Astrocyte of the cerebellum (primary cell): ENCODE measurements around the gene B4GALNT3.
"Not testable (repeated sequence)": the region's sequence is repeated elsewhere in the genome, so short reads cannot be mapped to it uniquely, and the experiment has no call there.

Experiments used
- DNase-seq: peaks from one replicate; pipeline ENCODE4 v3.0.0-alpha.2; 2011; ENCODE audit warnings: low read depth
- H3K4me3 ChIP-seq: 2 replicates; pipeline ENCODE4 v1.5.1; 2011; ENCODE audit warnings: mild to moderate bottlenecking, low read depth, low read length, moderate library complexity
- in situ Hi-C: cut with HindIII; loops from 2 replicates; pipeline ENCODE4 v1.10.0; 2017; ENCODE audit warnings: low sequenced_read_pairs
- TF ChIP-seq, protein P1 (sequence below): IDR thresholded peaks from 2 replicates; pipeline ENCODE4 v1.5.1; 2012; ENCODE audit warnings: low read length, low read depth, moderate library complexity, mild to moderate bottlenecking; ENCODE audit errors: missing control alignments

The B4GALNT3 gene

DNA sequence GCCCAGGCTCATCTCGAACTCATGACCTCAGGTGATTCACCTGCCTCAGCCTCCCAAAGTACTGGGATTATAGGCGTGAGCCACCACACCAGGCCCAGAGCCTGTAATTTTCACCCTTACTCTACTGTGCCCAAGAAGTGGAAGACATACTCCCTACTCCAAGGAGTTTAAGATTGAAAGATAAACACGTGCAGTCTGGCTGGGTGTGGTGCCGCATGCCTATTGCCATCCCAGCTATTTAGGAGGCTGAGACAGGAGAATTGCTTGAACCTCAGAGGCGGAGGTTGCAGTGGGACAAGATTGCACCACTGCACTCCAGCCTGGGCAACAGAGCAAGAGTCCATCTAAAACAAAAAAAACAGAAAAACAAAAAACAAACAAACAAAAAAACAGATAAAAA is 113.5 kb downstream of the B4GALNT3 start:
- no peak for DNase-seq
- TF ChIP-seq, protein P1, sequence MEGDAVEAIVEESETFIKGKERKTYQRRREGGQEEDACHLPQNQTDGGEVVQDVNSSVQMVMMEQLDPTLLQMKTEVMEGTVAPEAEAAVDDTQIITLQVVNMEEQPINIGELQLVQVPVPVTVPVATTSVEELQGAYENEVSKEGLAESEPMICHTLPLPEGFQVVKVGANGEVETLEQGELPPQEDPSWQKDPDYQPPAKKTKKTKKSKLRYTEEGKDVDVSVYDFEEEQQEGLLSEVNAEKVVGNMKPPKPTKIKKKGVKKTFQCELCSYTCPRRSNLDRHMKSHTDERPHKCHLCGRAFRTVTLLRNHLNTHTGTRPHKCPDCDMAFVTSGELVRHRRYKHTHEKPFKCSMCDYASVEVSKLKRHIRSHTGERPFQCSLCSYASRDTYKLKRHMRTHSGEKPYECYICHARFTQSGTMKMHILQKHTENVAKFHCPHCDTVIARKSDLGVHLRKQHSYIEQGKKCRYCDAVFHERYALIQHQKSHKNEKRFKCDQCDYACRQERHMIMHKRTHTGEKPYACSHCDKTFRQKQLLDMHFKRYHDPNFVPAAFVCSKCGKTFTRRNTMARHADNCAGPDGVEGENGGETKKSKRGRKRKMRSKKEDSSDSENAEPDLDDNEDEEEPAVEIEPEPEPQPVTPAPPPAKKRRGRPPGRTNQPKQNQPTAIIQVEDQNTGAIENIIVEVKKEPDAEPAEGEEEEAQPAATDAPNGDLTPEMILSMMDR: no peak
- no peak overlapping the region for H3K4me3 ChIP-seq
- in situ Hi-C loops: no loop called here

DNA sequence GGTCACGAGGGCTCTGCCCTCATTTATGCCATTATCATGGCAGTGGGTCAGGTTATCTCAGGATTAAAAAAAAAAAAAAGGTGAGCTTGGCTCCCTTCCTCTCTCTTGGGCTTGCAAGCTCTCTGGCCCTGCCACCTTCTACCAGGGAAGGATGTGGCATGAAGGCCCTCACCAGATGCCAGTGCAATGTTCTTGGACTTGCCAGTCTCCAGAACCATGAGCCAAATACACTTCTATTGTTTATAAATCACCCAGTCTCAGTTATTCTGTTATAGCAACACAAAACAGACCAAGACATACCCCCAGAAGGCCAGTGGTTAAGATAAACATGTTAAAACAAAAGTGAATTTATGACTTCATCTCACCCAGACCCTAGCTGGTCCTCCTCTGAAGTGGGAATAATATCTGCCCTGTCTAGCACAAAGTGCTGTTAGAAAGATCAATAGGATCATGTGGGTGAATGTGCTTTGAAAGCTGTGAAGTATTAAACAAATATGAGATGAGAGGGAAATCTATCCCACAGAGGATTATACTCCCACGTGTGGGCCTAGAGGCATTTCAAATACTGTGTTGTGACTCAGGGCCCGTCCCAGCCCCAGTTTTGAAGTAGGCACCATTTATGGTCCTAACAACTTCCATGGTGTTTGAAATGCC is 114.9 kb downstream of the B4GALNT3 start:
- no peak for DNase-seq
- TF ChIP-seq, protein P1: no peak
- no peak overlapping the region for H3K4me3 ChIP-seq
- in situ Hi-C loops: no loop called here

DNA sequence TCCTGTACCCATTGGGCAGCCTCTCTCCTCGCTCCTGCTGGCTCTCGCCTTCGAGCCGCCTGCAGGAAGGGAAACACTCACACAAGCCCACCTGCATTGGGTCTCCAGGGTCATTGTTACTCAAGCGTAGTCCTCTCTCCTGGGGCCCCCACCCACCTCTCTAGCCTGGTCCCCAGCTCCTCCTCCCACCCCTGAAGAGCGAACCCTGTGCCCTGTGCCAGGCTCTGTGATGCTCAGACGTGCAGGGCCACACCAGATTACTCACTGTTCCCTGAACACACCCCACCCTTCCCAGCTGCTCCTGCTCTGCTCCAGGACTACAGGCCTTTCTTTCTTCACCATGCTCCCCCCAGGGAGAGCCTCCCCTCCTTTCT is 115.4 kb downstream of the B4GALNT3 start:
- H3K4me3 ChIP-seq: no peak overlapping the region
- DNase-seq: no peak
- TF ChIP-seq, protein P1: no peak
- in situ Hi-C loops: no loop called here

DNA sequence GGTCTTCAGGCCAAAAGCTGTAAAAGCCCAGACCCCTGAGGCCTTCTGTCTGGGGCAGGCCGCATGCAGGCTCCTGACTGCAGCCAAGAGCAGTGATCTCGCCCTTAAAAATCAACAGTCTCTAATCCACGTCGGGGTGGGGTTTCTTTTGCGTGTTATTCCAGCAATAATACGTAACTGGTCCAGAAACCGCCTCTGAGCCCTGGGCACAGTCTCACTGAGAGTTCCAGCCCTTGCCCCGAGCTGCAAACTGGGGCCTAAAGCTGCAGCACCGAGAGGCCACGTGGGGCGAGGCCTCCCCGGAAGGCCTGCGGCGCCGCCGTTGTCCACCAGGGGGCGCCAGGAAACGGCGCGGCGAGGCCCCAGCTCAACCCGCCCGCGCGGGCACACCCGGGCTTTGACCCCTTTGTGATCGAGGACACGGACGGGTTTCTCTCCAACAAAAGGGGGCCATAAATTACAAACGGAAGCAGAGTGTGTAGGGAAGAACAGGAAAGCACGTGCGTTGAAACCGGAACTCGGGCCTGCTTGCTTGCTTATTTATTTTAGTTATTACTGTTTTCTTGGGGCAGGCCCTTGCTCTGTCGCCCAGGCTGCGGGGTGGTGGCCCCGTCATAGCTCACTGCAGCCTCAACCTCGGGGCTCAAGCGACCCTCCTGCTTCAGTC is 116.3 kb downstream of the B4GALNT3 start:
- no peak overlapping the region for H3K4me3 ChIP-seq
- in situ Hi-C loops: no loop called here
- TF ChIP-seq, protein P1: peak; percentile 98
- no peak for DNase-seq

DNA sequence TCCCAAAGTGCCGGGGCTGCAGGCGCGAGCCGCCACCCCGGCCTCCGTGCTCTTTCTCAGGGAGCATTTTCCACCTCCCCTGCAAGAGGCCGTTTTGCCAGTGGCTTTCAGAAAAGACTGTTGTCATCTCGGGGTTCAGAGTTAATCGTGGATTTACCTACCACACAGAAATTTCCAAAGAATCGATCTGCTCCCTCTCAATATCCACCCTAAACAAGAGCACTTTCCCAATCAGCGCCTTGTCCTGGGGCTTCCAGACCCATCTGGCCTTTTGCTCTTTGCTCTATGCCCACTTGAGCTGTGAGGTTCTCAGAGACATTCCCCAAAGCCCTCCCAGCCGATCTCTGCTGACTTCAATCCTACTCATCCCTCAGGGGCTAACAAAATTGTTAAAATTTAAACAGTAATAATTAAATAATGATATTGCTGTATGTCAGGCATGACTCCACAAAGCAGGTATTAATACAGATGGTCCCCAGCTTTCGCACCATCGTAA is 116.9 kb downstream of the B4GALNT3 start:
- H3K4me3 ChIP-seq: no peak overlapping the region
- TF ChIP-seq, protein P1: no peak
- in situ Hi-C loops: no loop called here

DNA sequence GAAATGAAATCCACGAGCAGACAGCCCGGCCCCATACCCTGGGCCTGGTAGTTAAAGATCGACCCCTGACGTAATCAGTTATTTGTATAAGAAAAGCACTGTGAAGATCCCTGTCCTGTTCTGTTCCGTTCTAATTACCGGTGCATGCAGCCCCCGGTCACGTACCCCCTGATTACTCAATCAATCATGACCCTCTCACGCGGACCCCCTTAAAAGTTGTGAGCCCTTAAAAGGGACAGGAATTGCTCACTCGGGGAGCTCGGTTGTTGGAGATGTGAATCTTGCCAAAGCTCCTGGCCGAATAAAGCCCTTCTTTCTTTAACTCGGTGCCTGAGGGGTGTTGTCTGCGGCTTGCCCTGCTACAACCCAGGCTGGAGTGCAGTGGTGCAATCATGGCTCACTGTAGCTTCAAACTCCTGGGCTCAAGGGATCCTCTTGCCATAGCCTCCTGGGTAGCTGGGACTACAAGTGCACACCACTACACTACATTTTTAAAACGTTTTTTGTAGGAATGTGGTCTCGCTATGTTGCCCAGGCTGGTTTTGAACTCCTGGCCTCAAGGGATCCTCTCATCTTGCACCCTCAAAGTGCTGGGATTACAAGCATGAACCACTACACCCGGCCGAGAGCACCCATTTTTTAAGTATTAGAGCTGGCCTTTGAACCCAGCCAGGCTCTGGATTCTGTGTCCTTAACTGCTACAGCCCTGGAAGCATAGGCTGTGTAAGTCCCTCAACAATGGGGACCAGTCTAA is 118.4 kb downstream of the B4GALNT3 start:
- in situ Hi-C loops, DNase-seq, H3K4me3 ChIP-seq: not testable (repeated sequence)

More for the DNA sequence above, 116.9 kb downstream of the B4GALNT3 start:
- DNase-seq: no peak
